HEK293 (cell line): Measurements from ENCODE around the gene TWIST2.

Source experiments
- CTCF ChIA-PET: fragments of 350-600 bp; formaldehyde crosslinking; extraction: SDS; loops from one replicate; lab custom pipeline; 2021; ENCODE audit warnings: antibody characterized with exemption; lab: Yijun Ruan, JAX
- POLR2A ChIA-PET: fragments of 300-600 bp; formaldehyde crosslinking; extraction: SDS; loops from one replicate; lab custom pipeline; 2020; ENCODE audit warnings: antibody characterized with exemption, inconsistent platforms; lab: Yijun Ruan, JAX
- H3K27ac ChIP-seq: fragments of 200-500 bp; sonication (Bioruptor generic); 2 replicates; pipeline ENCODE4 v1.5.1; 2014; ENCODE audit warnings: low read depth, low read length, control low read depth, inconsistent platforms; ENCODE audit errors: extremely low read depth
- H3K36me3 ChIP-seq, 2 experiments: fragments of 200-500 bp in 1 of 2; sonication (Bioruptor generic) in 1 of 2; 1 replicate in 1 of 2; 2 replicates in 1 of 2; pipeline ENCODE4 v1.5.1; 2014 to 2017; ENCODE audit warnings: inconsistent platforms in 2 of 2, low read length in 2 of 2; ENCODE audit not compliant: control insufficient read depth in 2 of 2, insufficient read depth in 1 of 2
- H3K4me1 ChIP-seq: fragments of 200-500 bp; sonication (Bioruptor generic); 2 replicates; pipeline ENCODE4 v1.5.1; 2014; ENCODE audit warnings: mild to moderate bottlenecking, low read length, inconsistent platforms; ENCODE audit not compliant: control insufficient read depth, insufficient read depth
- H3K4me3 ChIP-seq: 2 replicates; pipeline ENCODE4 v1.5.1; 2011; ENCODE audit warnings: low read depth, mild to moderate bottlenecking, control low read depth, low read length, moderate library complexity
- H3K9me3 ChIP-seq: fragments of 200-500 bp; sonication (Bioruptor generic); 2 replicates; pipeline ENCODE4 v1.5.1; 2014; ENCODE audit warnings: low read depth, low read length, inconsistent platforms; ENCODE audit not compliant: control insufficient read depth, insufficient read depth
- BCL11A ChIP-seq: fragments of 450-650 bp; formaldehyde crosslinking; IDR thresholded peaks from 2 replicates; pipeline ENCODE4 v1.5.1; 2016; ENCODE audit warnings: low read depth, missing biosample characterization, missing genetic modification characterization
- GLIS1 ChIP-seq: fragments of 450-650 bp; formaldehyde crosslinking; IDR thresholded peaks from 2 replicates; pipeline ENCODE4 v1.5.1; 2016; ENCODE audit warnings: missing biosample characterization, missing genetic modification characterization
- KLF10 ChIP-seq: fragments of 450-650 bp; IDR thresholded peaks from 2 replicates; pipeline ENCODE4 v1.5.1; 2018; ENCODE audit warnings: missing biosample characterization, mild to moderate bottlenecking, missing genetic modification characterization
- MZF1 ChIP-seq: fragments of 450-650 bp; formaldehyde crosslinking; IDR thresholded peaks from 2 replicates; pipeline ENCODE4 v1.5.1; 2017; ENCODE audit warnings: missing biosample characterization, missing genetic modification characterization, borderline replicate concordance
- SALL2 ChIP-seq: fragments of 450-650 bp; formaldehyde crosslinking; IDR thresholded peaks from 2 replicates; pipeline ENCODE4 v1.5.0; 2017; ENCODE audit warnings: missing biosample characterization, mild to moderate bottlenecking, missing genetic modification characterization, borderline replicate concordance
- SETDB1 ChIP-seq: IDR thresholded peaks from one replicate; pipeline ENCODE4 v1.6.1; 2017; ENCODE audit warnings: mild to moderate bottlenecking, low read length, moderate library complexity, mixed read lengths; ENCODE audit not compliant: insufficient read length
- SP7 ChIP-seq: fragments of 450-650 bp; formaldehyde crosslinking; IDR thresholded peaks from 2 replicates; pipeline ENCODE4 v1.5.1; 2016; ENCODE audit warnings: missing biosample characterization, missing genetic modification characterization
- ZBTB8A ChIP-seq: fragments of 450-650 bp; formaldehyde crosslinking; IDR thresholded peaks from 2 replicates; pipeline ENCODE4 v1.5.1; 2016; ENCODE audit warnings: missing biosample characterization, missing genetic modification characterization
- ZIC2 ChIP-seq: fragments of 450-650 bp; formaldehyde crosslinking; IDR thresholded peaks from 2 replicates; pipeline ENCODE4 v1.5.1; 2016; ENCODE audit warnings: missing biosample characterization, missing genetic modification characterization
- ZNF146 ChIP-seq: fragments of 450-650 bp; formaldehyde crosslinking; IDR thresholded peaks from 2 replicates; pipeline ENCODE4 v1.5.1; 2016; ENCODE audit warnings: missing biosample characterization, missing genetic modification characterization
- ZNF37A ChIP-seq: fragments of 450-650 bp; IDR thresholded peaks from 2 replicates; pipeline ENCODE4 v1.5.1; 2018; ENCODE audit warnings: missing biosample characterization, missing genetic modification characterization
- ZNF514 ChIP-seq: fragments of 450-650 bp; formaldehyde crosslinking; IDR thresholded peaks from 2 replicates; pipeline ENCODE4 v1.5.1; 2016; ENCODE audit warnings: missing biosample characterization, missing genetic modification characterization
- ZNF518A ChIP-seq: fragments of 450-650 bp; formaldehyde crosslinking; conservative IDR thresholded peaks from 2 replicates; pipeline ENCODE4 v1.5.1; 2016; ENCODE audit warnings: low read depth, missing biosample characterization, missing genetic modification characterization
- ZNF548 ChIP-seq: fragments of 450-650 bp; formaldehyde crosslinking; IDR thresholded peaks from 2 replicates; pipeline ENCODE4 v1.5.1; 2016; ENCODE audit warnings: missing biosample characterization, missing genetic modification characterization
- ZNF571 ChIP-seq: fragments of 450-650 bp; formaldehyde crosslinking; IDR thresholded peaks from 2 replicates; pipeline ENCODE4 v1.5.0; 2017; ENCODE audit warnings: missing biosample characterization, missing genetic modification characterization
- ZNF670 ChIP-seq: fragments of 450-650 bp; formaldehyde crosslinking; IDR thresholded peaks from 2 replicates; pipeline ENCODE4 v1.5.1; 2016; ENCODE audit warnings: missing biosample characterization, missing genetic modification characterization, low read depth
- ZNF692 ChIP-seq: fragments of 450-650 bp; formaldehyde crosslinking; IDR thresholded peaks from 2 replicates; pipeline ENCODE4 v1.5.1; 2016; ENCODE audit warnings: missing biosample characterization, missing genetic modification characterization
- ZNF837 ChIP-seq: fragments of 450-650 bp; formaldehyde crosslinking; IDR thresholded peaks from 2 replicates; pipeline ENCODE4 v1.5.1; 2016; ENCODE audit warnings: missing biosample characterization, missing genetic modification characterization
- ZSCAN16 ChIP-seq: fragments of 450-650 bp; formaldehyde crosslinking; IDR thresholded peaks from 2 replicates; pipeline ENCODE4 v1.5.1; 2016; ENCODE audit warnings: missing biosample characterization, missing genetic modification characterization
- ZSCAN4 ChIP-seq: fragments of 450-650 bp; formaldehyde crosslinking; IDR thresholded peaks from 2 replicates; pipeline ENCODE4 v1.5.1; 2017; ENCODE audit warnings: missing biosample characterization, missing genetic modification characterization

The TWIST2 gene

GRCh38 chr2:238911376-238912227 lies 63.7 kb downstream of the TWIST2 start:
- ChIA-PET CTCF (interaction anchor here (0.6 kb wide), 1 partner anchor 45 kb away, joined by 3 read pairs; no protein-coding TSS in a partner anchor), POLR2A (no interaction called here)
- Histone ChIP-seq H3K27ac (no peak overlapping the region), H3K4me3 (no peak overlapping the region), H3K4me1 (no peaks in the 10 kb centered on the region), H3K36me3 (peaks cover 0 to 5% of the 10 kb centered on the region in 2 experiments; a peak in 2 of 3 replicates), H3K9me3 (no peaks in the 10 kb centered on the region)
- TF ChIP-seq ZNF837 (tag by site-specific recombination): no peak
- TF ChIP-seq KLF10 (tag by site-specific recombination): no peak
- peak; percentile 47 for TF ChIP-seq ZSCAN4

- no peaks in the 10 kb centered on the region for H3K4me1 ChIP-seq
- ChIA-PET POLR2A (no interaction called here), CTCF (no interaction called here)
- H3K27ac ChIP-seq: no peak overlapping the region
- no peaks in the 10 kb centered on the region for H3K9me3 ChIP-seq
- no peak overlapping the region for H3K4me3 ChIP-seq
- H3K36me3 ChIP-seq: peaks cover 0 to 5% of the 10 kb centered on the region in 2 experiments; a peak in 2 of 3 replicates
- TF ChIP-seq SETDB1: no peak
- TF ChIP-seq ZNF514 (tag by site-specific recombination): no peak
- peak; percentile 42 for TF ChIP-seq GLIS1 (tag by site-specific recombination)
- 0 out of 2 replicates have a peak, but pooled peaks have one; percentile 15 for TF ChIP-seq ZIC2 (tag by site-specific recombination)
- no peak for TF ChIP-seq SP7 (tag by site-specific recombination)
- no peak for TF ChIP-seq KLF10 (tag by site-specific recombination)
- TF ChIP-seq SALL2 (tag by site-specific recombination): no peak
- no peak for TF ChIP-seq ZSCAN16 (tag by site-specific recombination)
- TF ChIP-seq BCL11A (tag by site-specific recombination): no peak
- no peak for TF ChIP-seq ZBTB8A (tag by site-specific recombination)
Measured at GRCh38 chr2:238912228-238912915, 64.5 kb downstream of the TWIST2 start.

GRCh38 chr2:238912916-238913875 lies 65.3 kb downstream of the TWIST2 start:
- no peak overlapping the region for H3K27ac ChIP-seq
- H3K9me3 ChIP-seq: no peaks in the 10 kb centered on the region
- no peaks in the 10 kb centered on the region for H3K4me1 ChIP-seq
- ChIA-PET POLR2A (no interaction called here), CTCF (no interaction called here)
- H3K36me3 ChIP-seq: peaks cover 0 to 5% of the 10 kb centered on the region in 2 experiments; a peak in 2 of 3 replicates
- H3K4me3 ChIP-seq: no peak overlapping the region
- no peak for TF ChIP-seq ZNF518A
- TF ChIP-seq ZNF692 (tag by site-specific recombination): no peak
- no peak for TF ChIP-seq ZNF548 (tag by site-specific recombination)
- TF ChIP-seq ZNF37A (tag by site-specific recombination): no peak
- TF ChIP-seq SETDB1: no peak
- no peak for TF ChIP-seq ZNF146
- no peak for TF ChIP-seq MZF1 (tag by site-specific recombination)
- no peak for TF ChIP-seq ZNF571
- no peak for TF ChIP-seq ZNF670 (tag by site-specific recombination)
- no peak for TF ChIP-seq SP7 (tag by site-specific recombination)
